Stimulated activated CD4-positive, alpha-beta T cell treated with anti-CD3 and anti-CD28 coated beads, Interleukin-12 subunit alpha, Interleukin-12 subunit beta, amount 100 ng/mL, for 24 hours (primary cell): ENCODE measurements around the gene THEMIS.
A peak's percentile ranks its signal among the peaks of the same experiment; 100 is the strongest.
"Not testable (repeated sequence)": the region's sequence is repeated elsewhere in the genome, so short reads cannot be mapped to it uniquely, and the experiment has no call there.

Source experiments
- DNase-seq, 2 experiments: peaks; one replicate each; pipeline ENCODE4 v3.0.0-alpha.2; 2020; ENCODE audit warnings: low read depth in 2 of 2

Gene THEMIS, protein sequence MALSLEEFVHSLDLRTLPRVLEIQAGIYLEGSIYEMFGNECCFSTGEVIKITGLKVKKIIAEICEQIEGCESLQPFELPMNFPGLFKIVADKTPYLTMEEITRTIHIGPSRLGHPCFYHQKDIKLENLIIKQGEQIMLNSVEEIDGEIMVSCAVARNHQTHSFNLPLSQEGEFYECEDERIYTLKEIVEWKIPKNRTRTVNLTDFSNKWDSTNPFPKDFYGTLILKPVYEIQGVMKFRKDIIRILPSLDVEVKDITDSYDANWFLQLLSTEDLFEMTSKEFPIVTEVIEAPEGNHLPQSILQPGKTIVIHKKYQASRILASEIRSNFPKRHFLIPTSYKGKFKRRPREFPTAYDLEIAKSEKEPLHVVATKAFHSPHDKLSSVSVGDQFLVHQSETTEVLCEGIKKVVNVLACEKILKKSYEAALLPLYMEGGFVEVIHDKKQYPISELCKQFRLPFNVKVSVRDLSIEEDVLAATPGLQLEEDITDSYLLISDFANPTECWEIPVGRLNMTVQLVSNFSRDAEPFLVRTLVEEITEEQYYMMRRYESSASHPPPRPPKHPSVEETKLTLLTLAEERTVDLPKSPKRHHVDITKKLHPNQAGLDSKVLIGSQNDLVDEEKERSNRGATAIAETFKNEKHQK

DNA sequence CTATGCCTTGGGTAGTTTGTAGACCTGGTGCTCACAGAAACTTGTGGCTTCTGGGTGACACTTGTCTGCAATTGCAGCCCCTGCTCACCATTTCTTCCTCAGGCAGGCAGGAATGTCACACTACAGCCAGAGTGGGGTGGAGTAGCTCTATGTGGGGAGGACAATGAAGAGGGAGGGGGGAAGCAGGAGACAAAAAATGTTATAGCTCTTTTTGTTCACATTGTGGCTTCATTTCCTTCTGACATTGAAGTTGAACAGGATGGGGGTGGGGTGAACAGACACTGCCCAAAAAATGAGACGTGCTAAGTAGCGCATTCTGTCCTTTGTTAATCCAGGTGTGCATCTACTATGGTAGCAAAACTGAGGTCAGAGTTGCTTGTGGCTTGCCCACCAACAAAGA, at the start of gene THEMIS:
THEMIS (minus strand) TSS at position 124 of the 400 bp plus-strand sequence. CDS start 126 bp downstream, outside the sequence.
- DNase-seq = peak in 1 of 2 experiments; percentile 17

DNA sequence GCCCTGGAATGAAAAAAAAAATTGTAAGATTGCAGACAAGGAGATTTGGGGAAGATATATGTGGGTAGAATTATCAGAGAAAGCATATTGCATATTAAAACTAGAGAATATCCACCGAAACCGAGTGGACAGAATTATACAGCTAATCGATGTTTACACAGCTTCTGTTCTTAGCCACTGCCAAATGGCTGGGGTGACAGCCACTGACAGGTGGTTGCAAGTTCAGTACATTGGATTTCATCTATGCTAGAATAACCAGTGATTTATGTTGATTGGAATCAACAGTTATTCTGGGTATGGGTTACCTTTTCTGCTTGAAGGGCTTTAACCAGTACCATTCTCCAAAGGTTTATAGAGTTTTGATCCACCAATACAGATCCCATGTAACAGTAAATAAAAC, 48.4 kb upstream of the THEMIS start:
- no peak for DNase-seq

DNA sequence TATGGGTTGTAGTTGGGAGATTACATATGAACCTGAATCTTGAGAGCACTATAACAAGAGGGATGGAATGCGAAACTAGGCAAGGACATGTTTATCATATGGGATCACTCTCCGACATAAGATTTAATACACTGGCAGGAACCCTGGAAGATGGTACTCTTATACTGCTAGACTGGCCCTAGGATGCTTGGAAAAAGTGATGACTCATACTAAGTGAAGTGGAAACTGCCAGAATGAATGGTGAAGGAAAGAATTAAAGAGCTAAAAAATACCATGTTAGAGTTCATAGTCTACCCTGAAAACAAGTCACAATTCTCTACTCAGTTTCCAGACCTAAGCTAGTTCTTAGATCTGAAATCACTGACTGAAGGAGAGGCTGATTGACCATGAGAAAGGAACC, 45.5 kb upstream of the THEMIS start:
- DNase-seq = no peak

DNA sequence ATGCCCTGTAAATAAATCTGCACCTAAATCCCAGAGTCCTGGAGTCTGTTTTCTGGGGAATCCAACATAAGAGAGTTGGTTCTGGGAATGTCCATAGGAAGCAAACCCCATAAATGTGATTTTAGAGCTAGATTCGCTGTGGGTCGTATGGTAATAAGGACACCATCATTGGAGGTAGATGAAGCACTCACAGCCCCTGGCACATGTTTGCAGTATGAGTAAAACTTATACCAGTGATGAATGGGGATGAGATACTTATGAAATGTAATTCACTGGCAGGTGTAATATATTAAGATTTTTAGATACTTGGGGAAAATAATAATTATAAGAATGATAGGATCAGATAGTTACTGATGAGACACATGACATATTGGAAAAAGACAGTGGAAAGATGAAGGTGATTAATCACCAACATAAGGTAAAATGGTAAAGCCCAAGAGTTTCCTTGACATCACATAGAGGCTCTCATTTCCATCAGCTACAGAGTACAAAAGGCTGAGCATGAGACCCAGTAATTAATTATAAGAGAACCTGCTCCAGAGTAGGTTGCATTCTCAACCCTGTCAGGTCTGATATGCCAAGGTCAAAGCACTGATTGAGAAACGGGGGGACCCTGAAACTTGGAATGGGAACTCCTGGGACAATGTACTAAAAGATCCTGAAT, 44.7 kb upstream of the THEMIS start:
- DNase-seq = no peak

DNA sequence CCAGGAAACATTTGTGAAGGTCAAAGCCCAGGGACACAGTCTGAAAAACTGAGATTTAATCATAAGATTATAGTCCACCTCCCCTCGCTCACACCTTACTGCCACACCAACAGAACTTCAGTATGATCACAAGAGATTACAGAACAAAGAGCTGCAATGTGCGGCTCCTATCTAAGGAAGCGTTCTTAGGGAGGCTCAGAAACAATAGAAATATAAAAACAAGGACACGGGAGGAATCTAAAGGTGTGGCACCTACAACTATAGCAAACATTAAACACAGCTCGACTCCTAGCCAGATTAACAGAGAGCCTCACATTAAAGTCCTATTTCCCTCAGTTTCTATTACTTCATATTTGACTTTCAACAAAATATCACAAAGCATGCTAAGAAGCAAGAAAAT, 40.4 kb upstream of the THEMIS start:
- DNase-seq = no peak

DNA sequence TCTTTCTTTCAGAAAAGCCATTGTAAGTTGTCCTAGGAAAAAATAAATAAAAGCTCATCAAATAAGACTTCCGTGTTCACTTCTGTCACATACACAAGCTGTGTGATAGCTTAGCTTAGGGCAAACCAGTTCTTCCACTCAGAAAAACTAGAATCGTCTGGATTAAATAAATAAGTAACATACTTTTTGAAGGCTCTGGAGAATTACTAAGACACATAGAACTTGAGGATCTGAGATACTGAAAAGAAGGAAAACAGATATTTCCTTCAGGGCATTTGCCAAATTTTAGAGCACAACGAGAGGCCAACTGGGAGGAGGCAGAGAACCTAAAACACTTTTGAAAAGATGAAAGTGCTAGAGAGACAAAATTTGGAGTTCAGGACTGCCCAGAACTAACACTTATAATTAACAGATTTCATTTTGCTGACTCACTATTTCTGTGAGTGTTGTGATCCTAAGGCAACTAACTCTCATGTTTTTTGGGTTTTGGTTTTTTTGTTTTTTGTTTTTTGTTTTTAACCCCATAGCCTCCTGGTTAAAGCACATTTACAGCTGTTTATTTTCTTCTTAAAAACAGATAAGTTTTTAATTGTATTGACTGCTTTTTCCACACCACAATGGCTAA, 38.7 kb upstream of the THEMIS start:
- DNase-seq = no peak

DNA sequence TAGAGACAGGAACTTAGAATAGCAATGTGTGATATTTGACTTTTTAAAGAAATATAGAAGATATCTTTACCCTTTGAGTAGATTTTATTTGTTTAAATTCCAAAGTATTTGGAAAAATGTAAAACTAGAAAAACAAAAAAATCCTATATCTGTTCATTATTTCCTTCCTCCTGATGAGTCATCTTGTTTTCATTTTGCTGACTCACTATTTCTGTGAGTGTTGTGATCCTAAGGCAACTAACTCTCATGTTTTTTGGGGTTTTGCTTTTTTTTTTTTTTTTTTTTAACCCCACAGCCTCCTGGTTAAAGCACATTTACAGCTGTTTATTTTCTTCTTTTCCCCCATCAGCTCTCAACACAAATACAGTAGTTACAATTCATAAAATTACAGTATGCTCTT, 37.8 kb upstream of the THEMIS start:
- DNase-seq = no peak

DNA sequence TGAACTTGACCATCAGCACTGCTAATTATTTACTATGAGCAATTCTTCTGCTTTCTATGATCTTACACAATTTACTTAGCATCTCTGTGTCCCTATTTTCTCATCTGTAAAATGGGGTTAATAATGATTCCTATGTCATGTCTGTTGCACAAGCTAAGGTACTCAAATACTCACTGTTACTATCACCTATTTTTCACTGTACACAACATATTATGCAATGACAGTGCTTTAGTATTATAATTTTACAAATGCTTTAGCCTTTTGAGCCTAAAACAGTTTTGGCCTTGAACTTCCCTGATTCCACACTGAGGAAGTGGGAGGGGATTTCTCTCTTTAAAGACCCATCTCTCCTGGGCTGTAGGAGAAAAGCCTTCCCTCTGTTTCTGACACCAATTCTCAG, 36.9 kb upstream of the THEMIS start:
- no peak for DNase-seq

DNA sequence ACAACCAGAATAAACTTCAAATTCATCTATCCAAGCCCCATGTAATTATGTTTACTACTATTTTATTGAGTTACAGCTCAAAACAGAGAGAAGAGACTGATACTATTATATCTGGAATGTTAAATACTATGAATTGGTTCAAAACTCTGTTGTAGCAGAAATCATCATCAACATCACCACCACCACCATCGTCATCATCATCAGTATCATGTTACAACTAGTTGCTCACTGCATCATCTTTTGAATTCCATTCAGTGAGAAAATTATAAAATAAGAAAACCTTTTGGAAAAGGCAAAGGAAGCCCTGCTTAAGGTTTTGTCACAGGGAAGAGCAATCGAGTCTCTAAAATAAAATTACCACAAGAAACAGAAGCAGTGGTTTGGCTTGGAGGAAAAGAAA, 36.2 kb upstream of the THEMIS start:
- DNase-seq = no peak

DNA sequence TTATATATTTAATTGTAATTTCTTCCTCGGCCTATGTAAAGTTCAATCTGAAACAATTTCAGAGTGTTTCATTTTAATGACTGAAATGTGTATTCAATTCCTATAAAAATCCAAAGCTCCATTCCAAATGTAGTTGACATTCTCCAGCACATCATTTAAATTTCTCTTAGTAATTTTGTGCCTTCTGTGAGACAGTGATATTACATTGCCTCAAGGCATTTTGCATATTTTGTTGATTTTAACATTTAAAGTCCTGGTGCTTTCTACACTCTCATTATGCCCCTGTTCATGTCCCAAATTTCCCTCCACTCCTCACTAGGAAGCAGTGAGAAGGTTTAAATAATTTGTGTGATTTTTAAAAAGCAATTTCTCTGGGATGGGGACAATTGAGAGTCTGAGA, 34.1 kb upstream of the THEMIS start:
- no peak for DNase-seq

DNA sequence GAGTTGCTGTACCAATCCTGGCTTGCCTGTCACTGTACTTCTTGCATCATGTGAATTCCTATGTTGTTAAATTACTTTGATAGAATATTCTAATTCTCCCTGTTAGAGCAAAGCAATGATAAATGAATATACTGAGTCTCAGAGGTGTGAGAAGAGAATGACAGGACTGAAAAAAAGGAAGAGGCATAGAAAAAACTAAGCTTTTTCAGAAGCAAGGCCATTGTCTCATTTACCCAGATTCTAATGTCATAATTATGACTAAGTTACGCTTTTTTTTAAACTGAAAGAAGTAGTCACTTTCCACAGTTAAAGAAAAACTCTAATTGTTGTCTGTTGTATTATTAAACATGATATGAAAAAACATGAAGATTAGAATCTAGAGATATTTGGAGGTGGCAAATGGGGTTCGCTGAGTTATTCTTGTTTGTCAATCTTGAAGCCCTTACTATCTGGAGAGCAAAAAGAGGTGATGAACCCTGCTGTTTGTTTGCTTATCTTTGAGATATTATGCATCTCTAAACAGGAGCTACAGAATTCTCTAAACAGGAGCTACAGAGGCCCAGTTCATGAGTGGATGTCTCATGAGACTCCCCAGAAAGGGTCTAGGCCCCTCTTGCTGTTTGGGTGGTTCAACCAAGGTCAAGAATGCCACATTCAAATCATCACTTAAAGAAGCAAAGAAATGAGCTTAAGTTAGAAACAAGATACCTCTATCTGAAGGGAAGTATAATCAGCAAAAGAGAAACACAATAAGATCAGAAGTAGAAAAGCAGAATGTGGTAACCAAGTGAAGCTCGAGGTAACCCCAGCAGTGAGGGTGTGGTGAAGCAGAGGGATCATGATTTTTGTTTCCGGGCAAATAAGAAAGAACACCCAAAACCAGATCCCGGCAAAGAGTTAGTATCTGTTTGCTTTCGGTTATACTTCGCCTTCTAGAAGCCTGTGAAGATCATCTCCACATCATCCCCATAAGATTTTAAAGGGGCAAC, 33.3 kb upstream of the THEMIS start:
- no peak for DNase-seq

DNA sequence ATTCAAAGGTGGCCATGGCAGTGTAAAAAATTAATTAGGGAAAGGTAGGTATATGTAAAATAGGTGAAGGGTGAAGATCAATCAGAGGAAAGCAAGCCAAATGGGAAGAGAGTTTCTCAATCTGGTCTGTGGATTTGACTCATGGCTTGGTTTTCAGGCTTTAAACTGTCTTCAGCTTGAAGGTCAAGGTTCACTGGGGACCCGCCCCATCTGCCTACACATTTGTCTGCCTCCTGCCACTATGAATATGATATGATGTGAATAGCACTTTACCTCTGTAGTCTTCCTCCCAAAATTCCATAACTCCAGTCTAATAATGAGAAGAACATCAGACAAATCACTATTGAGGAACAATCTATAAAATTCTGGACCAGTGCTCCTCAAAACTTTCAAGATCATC, 32.3 kb upstream of the THEMIS start:
- no peak for DNase-seq

DNA sequence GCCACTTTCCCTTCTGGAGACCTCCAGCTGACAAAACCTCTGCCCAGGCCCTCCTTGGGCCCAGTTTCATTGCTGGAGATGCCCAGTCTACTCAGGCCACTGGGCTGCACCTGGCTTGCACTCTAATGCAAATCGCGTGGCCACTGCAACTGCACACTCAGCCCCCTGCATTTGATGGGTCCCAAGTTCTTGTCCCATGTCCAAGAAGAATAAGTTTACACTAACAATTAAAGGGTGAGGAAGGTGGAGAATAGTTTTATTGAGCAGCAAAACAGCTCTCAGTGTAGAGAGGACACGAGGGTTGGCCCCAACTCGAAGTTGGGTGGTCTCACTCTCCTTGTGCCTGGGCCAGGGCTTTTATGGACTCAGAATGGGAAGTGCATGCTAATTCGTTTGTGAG, 31.9 kb upstream of the THEMIS start:
- no peak for DNase-seq

DNA sequence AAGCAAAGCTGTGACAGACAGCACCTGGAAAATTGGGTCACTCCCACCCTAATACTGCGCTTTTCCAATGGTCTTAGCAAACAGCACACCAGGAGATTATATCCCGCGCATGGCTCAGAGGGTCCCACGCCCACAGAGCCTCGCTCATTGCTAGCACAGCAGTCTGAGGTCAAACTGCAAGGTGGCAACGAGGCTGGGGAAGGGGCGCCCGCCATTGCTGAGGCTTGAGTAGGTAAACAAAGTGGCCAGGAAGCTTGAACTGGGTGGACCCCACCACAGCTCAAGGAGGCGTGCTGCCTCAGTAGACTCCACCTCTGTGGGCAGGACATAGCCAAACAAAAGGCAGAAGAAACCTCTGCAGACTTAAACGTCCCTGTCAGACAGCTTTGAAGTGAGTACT, 25.6 kb upstream of the THEMIS start:
- not testable (repeated sequence) for DNase-seq

DNA sequence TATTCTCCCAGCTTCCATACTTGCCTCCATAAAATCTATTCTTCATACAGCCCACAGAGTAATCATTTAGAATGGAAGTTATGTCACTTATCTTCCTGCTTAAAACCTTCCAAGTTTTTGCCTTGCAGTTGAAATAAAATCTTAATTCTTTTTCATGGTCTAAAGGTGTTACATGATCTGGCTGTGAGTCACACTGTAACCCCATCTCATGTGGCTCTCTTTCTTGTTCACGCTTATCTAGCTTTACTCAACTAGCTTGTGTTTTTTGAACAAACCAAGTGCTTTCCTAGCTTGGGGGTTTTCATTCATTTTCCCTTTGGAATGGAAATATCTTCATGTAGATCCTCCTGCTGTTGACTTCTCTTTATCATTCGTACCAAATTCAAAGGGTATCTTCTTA, 23.6 kb upstream of the THEMIS start:
- DNase-seq = no peak

DNA sequence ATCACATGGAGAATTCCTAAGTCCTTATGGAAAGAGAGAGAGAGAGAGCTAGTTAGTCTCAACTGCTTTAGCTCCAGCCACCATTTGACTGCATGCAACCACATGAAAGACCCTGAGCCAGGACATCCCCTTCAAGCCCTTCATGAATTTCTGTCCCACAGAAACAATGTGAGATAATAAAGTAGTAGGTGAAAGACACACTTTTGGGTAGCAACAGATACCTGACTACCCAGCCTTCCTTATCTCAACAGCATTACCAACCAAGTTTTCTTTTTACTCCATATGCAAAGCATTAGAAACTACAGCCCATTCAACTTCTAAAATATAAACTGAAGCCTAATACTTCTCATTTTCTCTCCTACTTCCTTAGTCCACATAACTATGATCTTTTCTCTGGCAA, 23.2 kb upstream of the THEMIS start:
- DNase-seq = no peak

DNA sequence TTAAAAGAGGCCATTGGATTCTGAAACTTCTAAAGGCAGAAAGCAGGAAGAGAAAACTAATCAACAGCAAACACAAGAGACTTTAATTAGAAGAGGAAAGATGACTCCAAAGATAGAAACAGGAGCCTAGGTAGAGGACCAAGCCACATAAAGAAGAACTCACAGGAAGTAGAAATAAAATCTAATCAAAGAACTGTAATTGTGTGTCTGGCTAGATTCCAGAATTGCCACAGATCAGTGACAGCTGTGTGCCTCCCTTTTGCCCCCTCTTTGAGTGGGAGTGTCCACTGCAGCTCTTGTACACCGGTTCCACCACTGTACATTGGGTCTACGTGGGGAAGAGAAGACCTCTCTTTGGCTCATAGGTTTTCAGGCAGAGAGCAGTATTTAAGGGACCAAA, 22.3 kb upstream of the THEMIS start:
- DNase-seq = no peak

DNA sequence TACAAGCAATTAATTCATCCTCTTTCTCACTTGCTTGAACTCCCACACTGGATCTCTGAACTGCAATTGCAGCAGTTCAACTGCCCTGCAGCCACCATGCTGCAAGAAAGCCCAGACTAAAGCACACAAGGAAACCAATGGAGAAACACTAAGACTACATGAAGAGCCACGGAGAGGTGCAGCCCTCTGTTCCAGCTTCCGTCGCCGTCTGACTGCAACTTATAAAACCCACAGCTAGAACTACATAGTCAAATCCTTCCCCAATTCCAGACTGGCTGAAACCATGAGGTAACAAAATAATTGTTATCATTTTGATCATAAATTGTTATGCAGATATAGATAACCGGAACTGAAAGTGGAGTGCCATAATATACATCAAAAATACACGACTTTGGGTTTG, 21.1 kb upstream of the THEMIS start:
- DNase-seq = no peak

DNA sequence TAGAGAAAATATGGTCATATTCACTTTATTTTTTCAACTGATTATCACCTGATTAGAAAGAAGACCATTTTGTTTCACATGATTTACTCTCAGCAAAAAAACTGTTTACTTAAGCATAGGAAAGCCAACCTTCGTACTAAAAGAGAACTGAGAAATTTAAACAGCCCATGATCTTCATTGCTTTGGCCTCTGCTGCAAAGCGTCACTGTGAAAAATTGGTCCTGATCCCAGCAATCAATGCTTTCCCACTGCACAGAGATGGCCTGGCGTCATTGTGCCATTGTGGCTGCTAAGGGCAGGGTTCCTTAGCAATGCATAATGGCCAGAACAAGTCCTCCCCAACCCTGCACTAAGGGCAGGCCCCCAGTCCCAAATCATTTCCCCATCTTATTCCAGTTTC, 19.9 kb upstream of the THEMIS start:
- no peak for DNase-seq

DNA sequence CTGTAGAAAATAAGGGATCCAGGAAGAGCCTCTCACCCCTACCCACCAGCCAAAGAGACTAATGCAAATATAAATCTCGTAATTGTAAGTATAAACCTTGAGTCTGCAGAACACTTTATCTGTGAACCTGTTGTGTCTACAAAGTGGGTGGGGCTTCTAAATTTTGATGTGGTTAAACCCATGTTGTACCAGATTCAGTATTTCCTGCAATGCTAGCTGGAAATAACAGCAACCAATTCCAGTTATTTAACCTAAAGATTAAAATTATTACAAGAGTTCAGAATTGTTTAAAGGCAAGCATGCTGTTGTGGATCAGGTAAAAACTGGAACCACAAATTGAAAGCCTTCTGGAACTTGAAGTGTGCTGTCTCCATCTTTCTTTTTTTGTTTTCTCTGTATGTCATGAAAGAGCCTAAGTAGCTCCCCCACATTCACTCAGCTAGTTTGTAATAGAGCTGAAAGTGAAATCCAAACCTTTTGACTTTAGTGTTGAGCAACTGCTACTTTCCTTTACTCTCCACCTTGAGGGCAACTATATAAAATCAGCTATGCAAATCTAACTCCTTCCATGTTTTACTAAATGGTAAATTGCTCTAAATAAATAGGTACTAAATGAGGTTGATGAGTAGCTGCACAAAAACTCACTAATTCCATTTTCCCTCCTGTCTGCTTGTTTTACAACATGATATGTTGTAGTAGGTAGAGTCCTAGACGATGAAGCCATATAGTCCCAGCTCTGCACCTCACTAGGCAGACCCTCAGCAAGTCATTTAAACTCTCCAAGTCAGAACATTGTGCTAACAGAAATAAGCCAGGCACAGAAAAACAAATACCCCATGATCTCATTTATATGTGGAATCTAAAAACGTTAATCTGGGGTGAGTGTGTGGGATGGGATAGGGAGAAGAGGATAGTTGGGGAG, 17.9 kb upstream of the THEMIS start:
- no peak for DNase-seq
